Pancreas (tissue), 10 donors: ENCODE data around the gene PLCXD3. TPM values are rescaled to one million over a fixed set of nuclear protein-coding genes. Genes with fewer than 3 reads are reported as not detected.
"Not testable (repeated sequence)": the region's sequence is repeated elsewhere in the genome, so short reads cannot be mapped to it uniquely, and the experiment has no call there.

Experiments
- ATAC-seq, 4 donors: fragments of 200-7000 bp; cut with Tn5 transposase; one replicate each; pipeline versions ENCODE4 v1.8.0 to v1.9.1; 2020; ENCODE audit warnings: mild to moderate bottlenecking in 4 of 4, moderate library complexity in 4 of 4
- DNase-seq, 6 donors: peaks; one replicate each; pipeline ENCODE4 v3.0.0-alpha.2; 2020
- FAIRE-seq: peaks from 2 replicates; lab custom pipeline; 2012; peaks lifted over from hg19 to GRCh38; lab: Jason Lieb, UNC
- H3K27ac ChIP-seq, 4 donors: fragments of 200-600 bp; sonication (generic); 1 replicate in 3 of 4; 2 replicates in 1 of 4; pipeline versions ENCODE4 v1.5.0 to v1.8.0; 2020
- H3K27me3 ChIP-seq, 4 donors: fragments of 200-600 bp; one replicate each; pipeline ENCODE4 v1.8.0; 2021
- H3K36me3 ChIP-seq, 3 donors: fragments of 200-600 bp; sonication (generic) in 1 of 3; one replicate each; pipeline versions ENCODE4 v1.5.0 to v1.8.0; 2020 to 2021
- H3K4me1 ChIP-seq, 3 donors: fragments of 200-600 bp; one replicate each; pipeline ENCODE4 v1.8.0; 2021
- H3K4me3 ChIP-seq, 4 donors: fragments of 200-600 bp; sonication (generic) in 2 of 4; one replicate each; pipeline versions ENCODE4 v1.5.0 to v1.8.0; 2020 to 2021
- H3K9me3 ChIP-seq, 4 donors: fragments of 200-600 bp; one replicate each; pipeline ENCODE4 v1.8.0; 2021
- WGBS, 2 donors: extraction: QIAGEN DNeasy Blood & Tissue Kit; methylation state at CpG; one replicate each; pipeline ENCODE4 v1.1.7; 2013; 5-methylcytosine and 5-hydroxymethylcytosine counted together
- intact Hi-C, 3 donors: fragments of 100-400 bp; cut with DNase I; formaldehyde crosslinking; loops; one replicate each; pipeline versions ENCODE4 v1.11.1 to v1.14.2; 2022
- polyA plus RNA-seq, 2 donors: library from polyadenylated mRNA; stranded (reverse); fragments of 200-250 nt; gene quantifications; one replicate each; pipeline ENCODE4 v1.2.3, GENCODE V29; 2013
- total RNA-seq, 6 donors: library from RNA; stranded (reverse); fragmentation: NEBNext Ultra II Directional in 4 of 6; extraction: Animal tissue kit (Norgen Biotek cat#: 25700) in 4 of 6; gene quantifications; one replicate each; pipeline versions ENCODE4 v1.2.1 to v1.2.4, GENCODE V29; 2021 to 2023
- TF ChIP-seq, protein P1 (sequence below), 4 donors: fragments of 200-600 bp; sonication (generic) in 3 of 4; IDR thresholded peaks; one replicate each; pipeline versions ENCODE4 v1.5.0 to v1.8.0; 2021; ENCODE audit warnings: antibody characterized with exemption in 4 of 4
- donor health status: healthy with polysubstance abuse.
- donor health status: DM: no; HTN: no; CAD: no; lungs with moderate emphysema.
- donor health status: DM: no; HTN: no; CAD: no.
- donor health status: control.
- donor health status: control.
- donor health status: Bipolar disorder and iron deficiency.
- donor health status: DM: yes; HTN: yes; CAD: no.
- donor health status: DM: no; HTN: no; CAD: no.
- donor health status: DM: no; HTN: no; CAD: no.
- donor health status: DM: yes; HTN: yes; CAD: no.

PLCXD3 gene
- total and polyA plus RNA-seq, 8 donors = 0.79 to 14.2 (median 3.0) TPM

DNA sequence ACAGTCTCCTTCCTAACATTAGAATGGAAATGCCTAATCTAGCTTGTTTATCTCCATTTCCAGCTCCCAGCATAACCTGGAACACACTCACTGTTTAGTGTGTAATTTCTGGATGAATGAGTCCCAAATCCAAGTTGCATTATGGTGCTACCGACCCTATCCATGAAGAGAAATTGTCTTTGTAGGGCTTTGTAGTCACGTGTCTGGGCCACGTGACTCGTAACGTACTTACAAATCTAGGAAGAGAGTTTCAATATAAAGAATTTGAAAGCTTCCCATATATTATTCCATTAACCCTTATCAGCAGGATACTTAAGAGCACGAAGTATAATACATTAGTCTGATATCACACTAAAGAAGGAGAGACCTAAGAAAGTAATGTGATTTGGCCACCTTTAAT, 28.2 kb downstream of the PLCXD3 start:
- Histone ChIP-seq H3K36me3 (no peaks in the 10 kb centered on the region), H3K27me3 (no peaks in the 10 kb centered on the region), H3K4me3 (no peak overlapping the region), H3K4me1 (no peaks in the 10 kb centered on the region), H3K9me3 (no peaks in the 10 kb centered on the region), H3K27ac (no peak overlapping the region)
- TF ChIP-seq, protein P1, sequence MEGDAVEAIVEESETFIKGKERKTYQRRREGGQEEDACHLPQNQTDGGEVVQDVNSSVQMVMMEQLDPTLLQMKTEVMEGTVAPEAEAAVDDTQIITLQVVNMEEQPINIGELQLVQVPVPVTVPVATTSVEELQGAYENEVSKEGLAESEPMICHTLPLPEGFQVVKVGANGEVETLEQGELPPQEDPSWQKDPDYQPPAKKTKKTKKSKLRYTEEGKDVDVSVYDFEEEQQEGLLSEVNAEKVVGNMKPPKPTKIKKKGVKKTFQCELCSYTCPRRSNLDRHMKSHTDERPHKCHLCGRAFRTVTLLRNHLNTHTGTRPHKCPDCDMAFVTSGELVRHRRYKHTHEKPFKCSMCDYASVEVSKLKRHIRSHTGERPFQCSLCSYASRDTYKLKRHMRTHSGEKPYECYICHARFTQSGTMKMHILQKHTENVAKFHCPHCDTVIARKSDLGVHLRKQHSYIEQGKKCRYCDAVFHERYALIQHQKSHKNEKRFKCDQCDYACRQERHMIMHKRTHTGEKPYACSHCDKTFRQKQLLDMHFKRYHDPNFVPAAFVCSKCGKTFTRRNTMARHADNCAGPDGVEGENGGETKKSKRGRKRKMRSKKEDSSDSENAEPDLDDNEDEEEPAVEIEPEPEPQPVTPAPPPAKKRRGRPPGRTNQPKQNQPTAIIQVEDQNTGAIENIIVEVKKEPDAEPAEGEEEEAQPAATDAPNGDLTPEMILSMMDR (IDR thresholded peaks at IDR 0.05) = no peak
- DNase-seq (no peak), FAIRE-seq (no peak), ATAC-seq (no peak)
- intact Hi-C loops = no loop called here
- 81 to 87% methylated on average over 6 of the region's 6 CpGs for WGBS, 2 donors

DNA sequence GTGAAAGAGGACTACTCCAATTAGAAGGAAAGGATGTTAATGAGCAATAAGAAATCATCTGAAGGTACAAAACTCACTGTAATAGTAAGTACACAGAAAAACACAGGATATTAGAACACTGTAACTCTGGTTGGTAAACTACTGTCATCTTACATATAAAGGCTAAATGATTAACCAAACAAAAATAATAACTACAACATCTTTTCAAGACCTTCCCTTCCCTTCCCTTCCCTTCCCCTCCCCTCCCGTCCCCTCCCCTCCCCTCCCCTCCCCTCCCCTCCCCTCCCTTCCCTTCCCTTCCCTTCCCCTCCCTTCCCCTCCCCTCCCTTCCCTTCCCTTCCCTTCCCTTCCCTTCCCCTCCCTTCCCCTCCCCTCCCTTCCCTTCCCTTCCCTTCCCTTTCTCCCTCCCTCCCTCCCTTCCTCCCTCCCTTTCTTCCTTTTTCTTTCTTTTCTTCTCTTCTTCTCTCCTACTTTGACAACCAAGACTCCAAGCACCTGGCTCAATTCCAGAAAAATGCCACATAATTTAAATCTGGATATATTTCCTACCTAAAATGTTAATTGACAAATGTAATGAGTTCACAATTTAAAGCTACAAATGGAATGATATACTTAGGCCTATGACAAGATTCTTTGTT, 38.7 kb downstream of the PLCXD3 start:
- H3K27me3 ChIP-seq, ATAC-seq, H3K4me1 ChIP-seq, H3K9me3 ChIP-seq, H3K4me3 ChIP-seq, H3K36me3 ChIP-seq, H3K27ac ChIP-seq, DNase-seq, FAIRE-seq, intact Hi-C loops: not testable (repeated sequence)
- no CpG with 5 or more reads among the region's 1 CpG for WGBS, 2 donors

DNA sequence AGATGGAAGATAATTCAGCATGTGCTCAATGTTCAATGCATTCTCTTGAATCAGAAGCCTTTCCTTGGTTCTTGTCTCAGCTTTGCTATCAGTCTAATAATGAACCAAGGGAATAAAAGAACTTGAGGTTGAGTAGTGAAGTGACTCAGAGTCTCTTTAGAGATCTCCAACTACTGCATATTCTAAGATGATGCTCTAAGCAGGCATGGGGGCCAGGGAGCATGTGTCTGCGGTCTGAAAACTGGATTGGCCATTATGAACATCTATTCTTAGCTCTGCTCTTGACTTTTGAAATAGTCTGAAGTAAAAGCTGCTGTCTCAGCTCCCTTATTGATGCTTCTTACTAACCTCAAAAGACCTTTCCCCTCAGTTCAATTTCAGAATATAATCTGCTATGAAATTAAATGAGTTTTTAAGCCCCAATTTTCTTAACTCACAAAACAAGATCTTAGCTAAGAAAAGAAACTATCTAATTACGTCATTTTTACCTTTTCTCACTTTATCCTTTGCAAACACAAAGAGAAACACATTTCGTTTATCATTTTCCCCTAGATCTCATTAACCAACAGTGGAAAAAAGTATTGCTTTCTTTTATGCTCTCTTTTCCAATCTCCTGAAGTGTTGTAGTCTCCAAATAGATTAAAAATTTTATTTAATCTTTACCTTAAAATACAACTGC, 44.8 kb downstream of the PLCXD3 start:
- 75 to 84% methylated on average over 3 of the region's 3 CpGs for WGBS, 2 donors
- H3K9me3 ChIP-seq = no peaks in the 10 kb centered on the region
- FAIRE-seq (peak; percentile 32), ATAC-seq (no peak), DNase-seq (no peak)
- no peaks in the 10 kb centered on the region for H3K27me3 ChIP-seq
- TF ChIP-seq, protein P1 (IDR thresholded peaks at IDR 0.05) = no peak
- intact Hi-C loops = no loop called here
- H3K27ac ChIP-seq = no peak overlapping the region
- no peaks in the 10 kb centered on the region for H3K36me3 ChIP-seq
- H3K4me3 ChIP-seq = no peak overlapping the region
- H3K4me1 ChIP-seq = no peaks in the 10 kb centered on the region

DNA sequence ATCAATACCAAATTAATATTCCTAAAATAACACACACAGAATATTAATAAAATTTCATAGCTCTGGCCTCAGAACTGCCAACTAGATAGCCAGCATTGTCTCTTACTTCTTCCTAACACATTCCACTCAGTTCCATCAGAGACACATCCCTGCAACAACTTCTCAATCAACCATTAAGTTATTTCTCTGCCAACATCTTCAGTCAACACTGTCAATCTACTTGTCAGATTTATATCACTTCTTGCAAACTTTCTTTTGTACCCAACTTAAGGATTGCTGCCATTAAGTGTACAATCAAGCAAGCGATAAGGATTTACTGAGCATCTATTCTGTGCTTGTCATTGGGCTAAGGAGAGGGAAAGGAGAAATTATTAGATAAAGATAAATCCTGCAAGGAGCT, 50.8 kb downstream of the PLCXD3 start:
- no peak for FAIRE-seq
- Histone ChIP-seq H3K36me3 (no peaks in the 10 kb centered on the region), H3K4me3 (no peak overlapping the region), H3K27me3 (no peaks in the 10 kb centered on the region), H3K4me1 (no peaks in the 10 kb centered on the region), H3K9me3 (no peaks in the 10 kb centered on the region), H3K27ac (no peak overlapping the region)
- ATAC-seq = no peak
- no peak for DNase-seq
- TF ChIP-seq, protein P1 (IDR thresholded peaks at IDR 0.05) = no peak
- WGBS, 2 donors = 96 to 97% methylated on average over 1 of the region's 1 CpG
- intact Hi-C loops = no loop called here

DNA sequence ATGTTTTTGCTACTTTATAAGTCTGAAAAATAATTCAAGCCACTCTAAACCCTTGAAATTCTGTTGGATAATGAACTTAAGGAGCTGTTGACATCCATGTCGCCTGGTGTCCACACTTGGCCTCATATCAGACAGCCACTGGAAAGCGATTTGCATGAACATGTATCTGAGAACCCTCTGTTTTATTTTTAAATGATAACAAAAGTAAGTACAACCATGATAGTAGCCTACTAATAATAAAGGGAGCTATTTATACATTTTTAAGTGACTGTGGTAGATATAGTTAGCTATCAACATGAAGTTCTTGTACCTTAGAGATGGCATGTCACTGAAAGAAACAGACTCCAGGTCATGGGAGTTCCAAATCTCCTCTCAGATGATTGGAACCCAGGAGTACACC, 53.3 kb downstream of the PLCXD3 start:
- Histone ChIP-seq H3K27me3 (no peaks in the 10 kb centered on the region), H3K27ac (no peak overlapping the region), H3K36me3 (no peaks in the 10 kb centered on the region), H3K4me1 (peaks cover 0 to 9% (median 8%) of the 10 kb centered on the region in 3 donors), H3K4me3 (no peak overlapping the region), H3K9me3 (no peaks in the 10 kb centered on the region)
- intact Hi-C loops = no loop called here
- FAIRE-seq (no peak), ATAC-seq (no peak), DNase-seq (no peak)
- TF ChIP-seq, protein P1 (IDR thresholded peaks at IDR 0.05) = no peak
- 66 to 76% methylated on average over 2 of the region's 2 CpGs for WGBS, 2 donors
